GM10847 (cell line): ENCODE results near the gene CPNE7.

Experiments used
- POLR2A ChIP-seq: IDR thresholded peaks from 2 replicates; pipeline ENCODE4 v1.6.1; 2011; ENCODE audit not compliant: insufficient read length; ENCODE audit errors: extremely low read depth

Gene CPNE7

GRCh38 chr16:89571636-89572035, 3.9 kb upstream of the CPNE7 start:
- TF ChIP-seq POLR2A: no peak

DNA sequence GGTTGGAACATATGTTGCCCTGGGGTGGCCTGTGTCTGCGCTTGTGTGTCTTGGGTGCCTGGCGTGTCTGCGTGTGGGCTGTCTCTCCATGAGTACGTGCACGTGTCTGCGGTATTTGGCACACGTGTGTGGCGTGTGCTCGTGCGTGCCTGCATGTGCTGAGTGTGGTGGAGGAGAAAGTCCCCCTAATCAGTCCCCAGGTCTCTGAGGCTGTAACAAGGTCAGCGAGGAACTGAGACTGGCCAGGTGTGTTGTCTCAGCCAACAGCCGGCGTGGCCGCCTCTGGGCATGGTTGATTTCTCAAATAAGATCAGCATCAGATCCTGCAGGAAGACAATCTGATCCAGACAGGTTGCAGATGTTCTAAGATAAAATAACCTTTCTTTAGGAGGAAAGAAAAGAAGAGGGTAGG, 3.5 kb upstream of the CPNE7 start:
- no peak for TF ChIP-seq POLR2A

GRCh38 chr16:89572485-89573205, 2.9 kb upstream of the CPNE7 start:
- TF ChIP-seq POLR2A: no peak

DNA sequence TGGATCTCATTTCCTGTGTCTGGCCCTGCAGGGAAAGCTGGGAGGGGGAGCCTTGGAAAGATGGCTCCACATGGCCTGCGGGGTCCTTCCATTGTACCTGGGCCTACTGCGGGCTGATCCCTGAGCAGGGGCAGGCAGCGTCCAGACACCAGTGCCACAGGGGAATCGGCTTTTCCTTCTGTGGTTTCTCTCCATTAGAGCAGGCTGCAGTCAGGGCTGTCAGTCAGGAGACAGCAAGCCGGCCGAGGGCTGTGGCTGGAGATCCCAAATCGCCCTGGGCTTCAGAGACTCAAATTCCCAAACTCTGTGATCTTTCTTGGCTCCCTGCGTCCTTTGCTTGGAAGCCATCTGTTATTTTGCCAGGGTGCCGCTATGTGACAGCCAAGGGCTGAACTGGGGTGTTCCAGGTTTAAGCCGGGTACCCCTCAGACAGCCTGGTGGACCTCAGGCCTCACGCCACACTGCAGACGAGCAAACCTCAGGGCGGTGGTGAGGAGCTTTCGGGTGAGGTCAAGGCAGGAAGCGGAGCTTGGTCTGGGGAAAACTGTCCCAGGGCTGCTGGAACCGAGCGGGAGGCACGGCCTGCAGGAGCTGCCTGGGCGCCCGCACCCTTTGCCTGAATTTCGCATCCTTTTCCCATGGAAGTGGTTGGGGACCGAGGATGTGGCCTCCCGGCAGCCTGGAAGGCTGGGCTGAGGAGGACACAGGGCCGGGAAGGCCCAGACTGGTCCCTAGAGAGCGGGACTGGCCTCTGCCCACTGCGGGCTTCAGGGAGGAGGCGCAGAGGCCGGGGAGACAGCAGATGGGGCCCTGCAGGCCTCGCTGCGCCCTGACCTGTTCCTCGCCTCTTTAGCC, 1.5 kb upstream of the CPNE7 start:
- TF ChIP-seq POLR2A: no peak

- no peak for TF ChIP-seq POLR2A
Observed at GRCh38 chr16:89574681-89575246, 794 bp upstream of the CPNE7 start.

GRCh38 chr16:89576153-89577054, 846 bp downstream of the CPNE7 start:
- TF ChIP-seq POLR2A: no peak

DNA sequence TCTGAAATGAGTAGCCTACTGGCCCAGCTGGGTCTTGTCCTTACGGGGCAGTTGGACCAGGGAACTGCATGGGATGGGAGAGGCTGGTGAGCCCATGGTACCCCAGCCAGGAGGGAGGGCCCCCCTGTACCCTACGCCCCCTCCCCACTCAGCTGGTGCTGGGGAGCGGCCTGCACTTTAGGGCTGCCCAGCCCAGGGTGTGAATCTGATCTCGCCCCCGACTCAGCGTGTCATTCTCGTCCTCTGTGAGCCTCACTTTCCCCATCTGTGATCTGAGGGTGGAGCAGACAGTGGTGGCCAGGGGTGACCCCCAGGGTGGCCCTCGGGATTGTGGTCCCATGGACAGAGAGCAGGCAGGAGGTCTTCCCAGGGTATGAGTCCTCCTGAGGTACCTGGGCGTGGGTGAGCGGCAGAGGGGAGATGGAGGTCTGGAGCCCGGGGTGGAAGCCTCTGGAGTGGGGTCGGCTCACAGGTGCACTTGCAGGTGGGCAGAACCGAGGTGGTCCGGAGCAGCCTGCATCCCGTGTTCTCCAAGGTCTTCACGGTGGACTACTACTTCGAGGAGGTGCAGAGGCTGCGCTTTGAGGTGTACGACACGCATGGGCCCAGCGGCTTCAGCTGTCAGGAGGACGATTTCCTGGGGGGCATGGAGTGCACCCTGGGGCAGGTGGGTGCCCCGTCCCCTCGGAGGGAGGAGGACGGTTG, 1.6 kb downstream of the CPNE7 start:
- TF ChIP-seq POLR2A: no peak

DNA sequence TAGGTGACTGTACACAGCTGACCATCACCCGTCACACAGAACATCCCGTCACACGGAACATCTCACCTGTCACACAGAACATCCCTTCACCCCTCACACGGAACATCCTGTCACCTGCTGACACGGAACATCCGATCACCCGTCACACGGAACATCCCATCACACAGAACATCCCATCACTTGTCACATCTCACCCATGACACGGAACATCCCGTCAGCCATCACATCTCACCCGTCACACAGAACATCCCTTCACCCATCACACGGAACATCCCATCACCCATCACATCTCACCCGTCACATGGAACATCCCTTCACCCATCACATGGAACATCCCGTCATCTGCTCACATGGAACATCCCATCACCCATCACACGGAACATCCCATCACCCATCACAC, 3.8 kb downstream of the CPNE7 start:
- no peak for TF ChIP-seq POLR2A

GRCh38 chr16:89581045-89581695, 5.6 kb downstream of the CPNE7 start:
- TF ChIP-seq POLR2A: no peak

DNA sequence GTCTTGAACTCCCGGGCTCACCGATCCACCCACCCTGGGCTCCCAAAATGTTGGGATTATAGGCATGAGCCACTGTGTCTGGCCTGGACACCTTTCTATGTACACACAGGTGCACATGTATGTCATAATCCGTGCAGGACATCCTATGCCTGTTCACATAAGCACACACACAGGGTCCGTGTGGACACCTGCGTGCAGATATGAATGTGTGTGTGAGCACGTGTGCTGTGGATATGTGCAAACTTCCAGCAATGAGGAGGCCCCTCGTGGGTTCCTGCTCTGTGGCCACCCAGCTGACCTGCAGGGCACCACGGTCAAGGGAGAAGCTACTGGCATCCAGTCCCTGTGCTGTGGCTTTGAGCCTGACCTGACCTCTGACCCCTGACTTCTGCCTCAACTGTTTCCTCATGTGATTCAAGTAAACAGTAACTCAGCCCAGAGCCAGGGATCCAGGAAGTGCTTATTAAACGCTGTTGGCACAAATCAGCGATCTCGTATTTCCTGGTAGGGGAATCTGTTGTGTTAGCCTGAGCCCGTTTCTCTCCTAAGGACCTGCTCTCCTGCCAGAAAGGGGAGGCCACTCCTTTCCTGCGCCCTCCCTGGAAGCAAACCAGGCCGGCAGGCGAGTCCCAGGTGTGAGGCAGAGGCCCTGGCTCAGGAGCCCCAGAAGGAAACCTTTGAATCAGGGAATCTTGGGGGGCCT, 6.5 kb downstream of the CPNE7 start:
- TF ChIP-seq POLR2A: no peak

DNA sequence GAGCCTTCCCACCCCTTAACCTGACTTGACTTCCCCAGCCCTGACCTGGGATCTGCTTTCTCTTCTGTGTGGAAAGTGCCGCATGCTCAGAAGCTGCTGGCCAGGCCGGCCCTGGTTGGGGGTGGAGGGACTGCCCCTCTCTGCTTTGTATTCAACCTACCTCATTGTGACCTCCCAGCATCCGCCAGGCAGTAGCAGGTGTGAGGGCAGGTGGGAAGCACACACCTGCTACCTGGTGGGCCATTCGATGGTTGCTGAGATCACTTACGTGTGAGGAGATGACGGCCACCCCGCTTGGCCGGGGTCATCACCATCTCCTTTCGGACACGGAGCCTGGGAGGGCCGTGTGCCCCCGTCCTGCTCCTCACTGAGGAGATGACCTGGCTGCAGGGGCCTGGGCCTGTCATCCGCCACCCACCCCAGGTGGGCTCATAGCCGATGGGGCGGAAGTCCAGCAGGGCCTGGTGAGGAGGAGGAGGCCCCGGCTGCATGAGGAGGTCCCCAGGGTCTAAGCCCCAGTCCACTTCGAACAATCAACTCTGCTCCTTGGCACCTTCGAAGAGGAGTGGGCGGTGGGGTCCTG, 7.1 kb downstream of the CPNE7 start:
- no peak for TF ChIP-seq POLR2A

DNA sequence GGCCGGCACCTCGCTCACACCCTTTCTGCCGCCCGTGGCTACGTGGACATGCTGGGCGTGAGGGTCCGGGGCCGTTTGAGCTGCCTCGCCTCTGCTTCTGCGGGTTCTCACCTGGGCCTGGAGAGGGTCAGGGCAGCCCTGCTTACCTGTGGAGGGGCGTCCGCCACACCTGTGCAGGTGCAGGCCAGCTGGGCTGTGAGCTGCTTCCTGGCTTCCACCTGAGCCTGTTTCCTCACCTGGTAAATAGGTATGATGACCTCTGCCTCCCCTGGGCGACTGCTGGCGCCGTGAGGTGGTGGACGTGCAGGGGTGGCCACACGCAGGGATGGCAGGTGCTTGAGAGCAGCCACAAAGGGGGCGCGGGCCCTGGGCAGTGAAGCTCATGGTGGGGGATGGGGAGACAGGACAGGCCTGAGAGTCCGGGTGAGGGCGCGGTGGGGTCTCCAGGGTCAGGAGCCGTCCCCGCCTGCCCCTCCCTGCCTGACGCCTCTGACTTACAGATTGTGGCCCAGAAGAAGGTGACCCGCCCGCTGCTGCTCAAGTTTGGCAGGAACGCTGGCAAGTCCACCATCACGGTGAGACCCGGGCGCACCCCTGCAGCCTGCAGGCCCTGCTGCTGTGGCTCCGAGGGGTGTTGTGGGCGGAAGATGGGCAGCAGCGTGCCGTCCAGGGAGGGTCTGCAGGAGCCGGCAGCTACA, 7.8 kb downstream of the CPNE7 start:
- no peak for TF ChIP-seq POLR2A
